Calu3 (cell line): Measurements from ENCODE around the gene PRPF38B. TPM values are rescaled to one million over a fixed set of nuclear protein-coding genes. Genes with fewer than 3 reads are reported as not detected.
A peak's percentile ranks its signal among the peaks of the same experiment; 100 is the strongest.

ENCODE experiments used
- BruUV-seq: library from RNA; stranded (reverse); fragments of 400-500 nt; replicated peaks from 2 replicates; lab custom pipeline; 2021; lab: Mats Ljungman, UMichigan
- CTCF ChIA-PET: fragments of 300-600 bp; sonication (Branson Sonifier 250); formaldehyde crosslinking; loops from one replicate; lab custom pipeline; 2022; ENCODE audit warnings: antibody characterized with exemption; lab: Charles Lee
- DNase-seq: peaks from one replicate; pipeline ENCODE4 v3.0.0; 2022
- H3K27ac Mint-ChIP-seq: one replicate; pipeline ENCODE4 v1.8.0; 2022; ENCODE audit warnings: mixed read lengths; ENCODE audit not compliant: unreplicated experiment
- H3K27me3 Mint-ChIP-seq: one replicate; pipeline ENCODE4 v1.8.0; 2022; ENCODE audit warnings: mixed read lengths; ENCODE audit not compliant: unreplicated experiment
- H3K36me3 Mint-ChIP-seq: one replicate; pipeline ENCODE4 v1.8.0; 2022; ENCODE audit warnings: mild to moderate bottlenecking, moderate library complexity, mixed read lengths; ENCODE audit not compliant: insufficient read depth, unreplicated experiment
- H3K4me1 Mint-ChIP-seq: one replicate; pipeline ENCODE4 v1.8.0; 2022; ENCODE audit warnings: mild to moderate bottlenecking, low read depth, mixed read lengths; ENCODE audit not compliant: unreplicated experiment
- H3K4me3 Mint-ChIP-seq: one replicate; pipeline ENCODE4 v1.8.0; 2022; ENCODE audit warnings: mild to moderate bottlenecking, low read depth, moderate library complexity, mixed read lengths; ENCODE audit not compliant: unreplicated experiment
- H3K9me3 Mint-ChIP-seq: one replicate; pipeline ENCODE4 v1.8.0; 2022; ENCODE audit warnings: low read depth, mixed read lengths; ENCODE audit not compliant: unreplicated experiment
- CTCF ChIP-seq: fragments of 200-600 bp; IDR thresholded peaks from one replicate; pipeline ENCODE4 v1.8.0; 2022; ENCODE audit warnings: antibody characterized with exemption; ENCODE audit not compliant: unreplicated experiment
- intact Hi-C: fragments of 100-400 bp; cut with micrococcal nuclease; formaldehyde crosslinking; loops from one replicate; pipeline ENCODE4 v1.10.0; 2022; ENCODE audit not compliant: unreplicated experiment
- total RNA-seq: library from RNA; stranded (reverse); gene quantifications from 2 replicates; pipeline ENCODE4 v1.2.3, GENCODE V29; 2022

PRPF38B gene
- total RNA-seq, 1 experiment from 2014 or later: 47.6 TPM

- TF ChIP-seq CTCF: no peak
- Mint-ChIP-seq H3K4me3 (no peak overlapping the region), H3K9me3 (no peaks in the 10 kb centered on the region), H3K27me3 (no peaks in the 10 kb centered on the region), H3K27ac (no peak overlapping the region), H3K36me3 (peaks cover 12% of the 10 kb centered on the region), H3K4me1 (no peaks in the 10 kb centered on the region)
- BruUV-seq: no TSS peak
- DNase-seq: no peak
- CTCF ChIA-PET: no interaction called here
- intact Hi-C loops: no loop called here
Observed at GRCh38 chr1:108657356-108658080, 34.6 kb upstream of the PRPF38B start.

- CTCF ChIA-PET: interaction anchor here (1.1 kb wide), 1 partner anchor 31 kb away, joined by 4 read pairs; the partner anchor contains the start of gene PRPF38B
- DNase-seq: peak; percentile 45
- peak within 1 kb of the TSS; percentile 61 for H3K27ac Mint-ChIP-seq
Observed at GRCh38 chr1:108661030-108661609, 31.0 kb upstream of the PRPF38B start, which contains the start of gene HENMT1. HENMT1 (minus strand) TSS chr1:108661093; CDS start chr1:108659884, 1,209 bp downstream.

GRCh38 chr1:108663074-108663473, 29.0 kb upstream of the PRPF38B start:
- Mint-ChIP-seq H3K36me3 (peaks cover 12% of the 10 kb centered on the region), H3K27ac (no peak overlapping the region), H3K4me1 (no peaks in the 10 kb centered on the region), H3K4me3 (no peak overlapping the region), H3K9me3 (peaks cover 2% of the 10 kb centered on the region), H3K27me3 (no peaks in the 10 kb centered on the region)
- TF ChIP-seq CTCF: no peak
- CTCF ChIA-PET: no interaction called here
- no TSS peak for BruUV-seq
- intact Hi-C loops: no loop called here
- no peak for DNase-seq

More at GRCh38 chr1:108661030-108661609, 31.0 kb upstream of the PRPF38B start, which contains the start of gene HENMT1:
- Mint-ChIP-seq H3K27me3 (no peaks in the 10 kb centered on the region), H3K4me1 (no peaks in the 10 kb centered on the region), H3K4me3 (peak within 1 kb of the TSS; percentile 74), H3K9me3 (no peaks in the 10 kb centered on the region), H3K36me3 (peaks cover 12% of the 10 kb centered on the region)
- no peak for TF ChIP-seq CTCF
- intact Hi-C loops: no loop called here
- TSS peak; percentile 70 for BruUV-seq

GRCh38 chr1:108664481-108664880, 27.6 kb upstream of the PRPF38B start:
- DNase-seq: no peak
- H3K36me3 Mint-ChIP-seq: peaks cover 12% of the 10 kb centered on the region
- no peaks in the 10 kb centered on the region for H3K4me1 Mint-ChIP-seq
- CTCF ChIA-PET: no interaction called here
- H3K4me3 Mint-ChIP-seq: no peak overlapping the region
- TF ChIP-seq CTCF: no peak
- no TSS peak for BruUV-seq
- intact Hi-C loops: no loop called here
- H3K27ac Mint-ChIP-seq: no peak overlapping the region
- no peaks in the 10 kb centered on the region for H3K27me3 Mint-ChIP-seq
- peaks cover 2% of the 10 kb centered on the region for H3K9me3 Mint-ChIP-seq
